Caco-2 (cell line): Measurements from ENCODE around the gene LCA5L. TPM values are rescaled to one million over a fixed set of nuclear protein-coding genes. Genes with fewer than 3 reads are reported as not detected.

Experiments used
- BruUV-seq: library from RNA; stranded (reverse); fragments of 400-500 nt; replicated peaks from 2 replicates; lab custom pipeline; 2021; lab: Mats Ljungman, UMichigan
- CTCF ChIA-PET: fragments of 300-600 bp; sonication (Branson Sonifier 250); formaldehyde crosslinking; loops from one replicate; lab custom pipeline; 2022; ENCODE audit warnings: antibody characterized with exemption; lab: Charles Lee
- POLR2A ChIA-PET: fragments of 300-600 bp; sonication (Branson Sonifier 250); formaldehyde crosslinking; loops from one replicate; lab custom pipeline; 2022; ENCODE audit warnings: antibody characterized with exemption; lab: Charles Lee
- DNase-seq, 2 experiments: peaks; one replicate each; pipeline versions ENCODE4 v3.0.0 to v3.0.0-alpha.2; 2020 to 2022
- H3K27me3 ChIP-seq: replicated peaks from 2 replicates; pipeline ENCODE4 v1.6.0; 2011; ENCODE audit warnings: low read length; ENCODE audit not compliant: control insufficient read depth, insufficient read depth
- H3K36me3 ChIP-seq: 2 replicates; pipeline ENCODE4 v1.5.1; 2011; ENCODE audit warnings: low read length; ENCODE audit not compliant: control insufficient read depth, insufficient read depth
- H3K4me1 ChIP-seq: fragments of 250-450 bp; sonication (Bioruptor Pico); 2 replicates; pipeline ENCODE4 v1.5.1; 2020; ENCODE audit warnings: mild to moderate bottlenecking
- H3K4me3 ChIP-seq: 2 replicates; pipeline ENCODE4 v1.5.1; 2011; ENCODE audit warnings: low read depth, mild to moderate bottlenecking, control low read depth, low read length
- H3K9me3 ChIP-seq: fragments of 250-450 bp; sonication (Bioruptor Pico); 2 replicates; pipeline ENCODE4 v1.5.1; 2020; ENCODE audit warnings: mild to moderate bottlenecking, moderate library complexity
- H3K27ac Mint-ChIP-seq: one replicate; pipeline ENCODE4 v1.8.0; 2022; ENCODE audit warnings: mixed read lengths; ENCODE audit not compliant: unreplicated experiment
- H3K27me3 Mint-ChIP-seq: one replicate; pipeline ENCODE4 v1.8.0; 2022; ENCODE audit warnings: mixed read lengths; ENCODE audit not compliant: insufficient read depth, unreplicated experiment
- H3K36me3 Mint-ChIP-seq: one replicate; pipeline ENCODE4 v1.8.0; 2022; ENCODE audit warnings: mild to moderate bottlenecking, mixed read lengths; ENCODE audit not compliant: insufficient read depth, unreplicated experiment
- H3K4me1 Mint-ChIP-seq: one replicate; pipeline ENCODE4 v1.8.0; 2022; ENCODE audit warnings: low read depth, mixed read lengths; ENCODE audit not compliant: unreplicated experiment
- H3K4me3 Mint-ChIP-seq: one replicate; pipeline ENCODE4 v1.8.0; 2022; ENCODE audit warnings: mild to moderate bottlenecking, moderate library complexity, mixed read lengths; ENCODE audit not compliant: unreplicated experiment
- H3K9me3 Mint-ChIP-seq: one replicate; pipeline ENCODE4 v1.8.0; 2022; ENCODE audit warnings: mixed read lengths; ENCODE audit not compliant: unreplicated experiment
- intact Hi-C: fragments of 100-400 bp; cut with micrococcal nuclease; formaldehyde crosslinking; loops from one replicate; pipeline ENCODE4 v1.10.0; 2022; ENCODE audit not compliant: unreplicated experiment
- total RNA-seq: library from RNA; stranded (reverse); gene quantifications from 2 replicates; pipeline ENCODE4 v1.2.3, GENCODE V29; 2022
- TF ChIP-seq, protein P1 (sequence below), 2 experiments: fragments of 200-600 bp in 1 of 2; IDR thresholded peaks; 1 replicate in 1 of 2; 2 replicates in 1 of 2; pipeline versions ENCODE4 v1.5.1 to v1.8.0; 2011 to 2022; ENCODE audit warnings: antibody characterized with exemption in 1 of 2, control low read depth in 1 of 2, inconsistent platforms in 1 of 2, low read depth in 1 of 2, low read length in 1 of 2, mild to moderate bottlenecking in 1 of 2, moderate library complexity in 1 of 2; ENCODE audit not compliant: insufficient read depth in 1 of 2, severe bottlenecking in 1 of 2, unreplicated experiment in 1 of 2

LCA5L gene
- total RNA-seq, 1 experiment from 2014 or later: 0.61 TPM

DNA sequence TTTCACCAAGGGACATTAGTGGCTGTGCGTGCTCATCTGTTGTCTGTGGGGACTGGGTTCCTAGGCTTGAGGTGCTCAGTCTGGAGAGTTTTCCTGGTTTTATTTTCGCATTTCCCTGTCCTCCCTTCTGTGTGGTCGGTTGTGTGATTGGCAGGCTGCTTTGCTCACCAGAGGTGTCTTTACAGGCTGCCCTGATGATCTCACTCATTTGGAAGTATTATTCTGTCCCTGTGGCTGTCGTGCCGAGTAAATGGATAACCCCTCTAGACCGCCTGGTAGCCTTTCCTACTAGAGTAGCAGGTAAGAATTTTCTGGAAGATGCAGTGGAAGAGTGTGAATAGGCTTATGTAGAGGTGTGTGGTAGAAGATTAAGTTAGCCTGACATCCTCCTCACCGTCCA, 52.6 kb downstream of the LCA5L start:
- intact Hi-C loops: no loop called here
- Histone ChIP-seq H3K4me3 (no peak overlapping the region), H3K4me1 (no peaks in the 10 kb centered on the region), H3K27me3 (no peaks in the 10 kb centered on the region), H3K36me3 (peaks cover 1% of the 10 kb centered on the region; the same call in 1 of the 2 replicates), H3K9me3 (no peaks in the 10 kb centered on the region)
- peaks cover 41% of the 10 kb centered on the region for H3K36me3 Mint-ChIP-seq
- DNase-seq: no peak
- H3K9me3 Mint-ChIP-seq: no peaks in the 10 kb centered on the region
- no peak overlapping the region for H3K4me3 Mint-ChIP-seq
- TF ChIP-seq, protein P1, sequence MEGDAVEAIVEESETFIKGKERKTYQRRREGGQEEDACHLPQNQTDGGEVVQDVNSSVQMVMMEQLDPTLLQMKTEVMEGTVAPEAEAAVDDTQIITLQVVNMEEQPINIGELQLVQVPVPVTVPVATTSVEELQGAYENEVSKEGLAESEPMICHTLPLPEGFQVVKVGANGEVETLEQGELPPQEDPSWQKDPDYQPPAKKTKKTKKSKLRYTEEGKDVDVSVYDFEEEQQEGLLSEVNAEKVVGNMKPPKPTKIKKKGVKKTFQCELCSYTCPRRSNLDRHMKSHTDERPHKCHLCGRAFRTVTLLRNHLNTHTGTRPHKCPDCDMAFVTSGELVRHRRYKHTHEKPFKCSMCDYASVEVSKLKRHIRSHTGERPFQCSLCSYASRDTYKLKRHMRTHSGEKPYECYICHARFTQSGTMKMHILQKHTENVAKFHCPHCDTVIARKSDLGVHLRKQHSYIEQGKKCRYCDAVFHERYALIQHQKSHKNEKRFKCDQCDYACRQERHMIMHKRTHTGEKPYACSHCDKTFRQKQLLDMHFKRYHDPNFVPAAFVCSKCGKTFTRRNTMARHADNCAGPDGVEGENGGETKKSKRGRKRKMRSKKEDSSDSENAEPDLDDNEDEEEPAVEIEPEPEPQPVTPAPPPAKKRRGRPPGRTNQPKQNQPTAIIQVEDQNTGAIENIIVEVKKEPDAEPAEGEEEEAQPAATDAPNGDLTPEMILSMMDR (IDR thresholded peaks at IDR 0.05; ENCODE audit: insufficient read depth in 1 of 2, low read depth in 1 of 2, low read length in 1 of 2, severe bottlenecking in 1 of 2, unreplicated experiment in 1 of 2): no peak
- no peak overlapping the region for H3K27ac Mint-ChIP-seq
- H3K27me3 Mint-ChIP-seq: no peaks in the 10 kb centered on the region
- CTCF ChIA-PET: no interaction called here
- BruUV-seq: no TSS peak
- POLR2A ChIA-PET: interaction anchor here (0.6 kb wide), 1 partner anchor 78 kb away, joined by 5 read pairs; no protein-coding TSS in a partner anchor
- H3K4me1 Mint-ChIP-seq: no peaks in the 10 kb centered on the region

DNA sequence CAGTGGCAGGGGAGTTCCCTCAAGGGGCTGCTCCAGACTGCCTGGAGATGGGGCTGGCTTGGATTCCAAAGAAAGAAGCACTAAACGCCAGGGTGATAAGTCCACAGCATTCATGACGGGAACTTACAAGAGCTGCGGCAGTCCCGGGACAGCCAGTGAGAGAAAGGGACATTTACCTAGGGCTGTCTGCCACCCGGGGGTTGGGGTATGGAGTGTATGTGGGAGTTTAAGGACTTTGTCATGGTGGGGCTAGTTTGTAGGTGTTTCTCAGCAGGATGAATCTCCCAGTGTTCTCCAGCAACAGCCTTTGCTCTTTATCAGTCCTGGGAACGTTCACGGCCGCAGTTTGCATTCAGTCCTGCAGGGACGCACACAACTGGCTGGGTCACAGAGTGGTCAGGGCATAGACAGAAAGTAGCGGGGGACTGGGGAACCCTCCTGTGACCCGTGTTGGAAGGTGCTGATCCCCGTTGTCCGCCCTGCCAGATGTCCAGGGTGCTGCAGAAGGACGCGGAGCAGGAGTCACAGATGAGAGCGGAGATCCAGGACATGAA, 55.3 kb downstream of the LCA5L start:
- no peak overlapping the region for H3K4me3 Mint-ChIP-seq
- H3K4me3 ChIP-seq: no peak overlapping the region
- intact Hi-C loops: no loop called here
- H3K9me3 Mint-ChIP-seq: no peaks in the 10 kb centered on the region
- CTCF ChIA-PET: interaction anchor here (2.5 kb wide), 1 partner anchor 17 kb away, joined by 7 read pairs; no protein-coding TSS in a partner anchor
- no peaks in the 10 kb centered on the region for H3K9me3 ChIP-seq
- TF ChIP-seq, protein P1 (IDR thresholded peaks at IDR 0.05; ENCODE audit: insufficient read depth in 1 of 2, low read depth in 1 of 2, low read length in 1 of 2, severe bottlenecking in 1 of 2, unreplicated experiment in 1 of 2): no peak
- H3K4me1 Mint-ChIP-seq: no peaks in the 10 kb centered on the region
- no peaks in the 10 kb centered on the region for H3K27me3 Mint-ChIP-seq
- no peaks in the 10 kb centered on the region for H3K36me3 ChIP-seq
- H3K36me3 Mint-ChIP-seq: peaks cover 36% of the 10 kb centered on the region
- peaks cover 4% of the 10 kb centered on the region; the same call in 1 of the 2 replicates for H3K4me1 ChIP-seq
- H3K27me3 ChIP-seq: no peaks in the 10 kb centered on the region
- POLR2A ChIA-PET: no interaction called here
- no TSS peak for BruUV-seq
- no peak for DNase-seq
- H3K27ac Mint-ChIP-seq: no peak overlapping the region

DNA sequence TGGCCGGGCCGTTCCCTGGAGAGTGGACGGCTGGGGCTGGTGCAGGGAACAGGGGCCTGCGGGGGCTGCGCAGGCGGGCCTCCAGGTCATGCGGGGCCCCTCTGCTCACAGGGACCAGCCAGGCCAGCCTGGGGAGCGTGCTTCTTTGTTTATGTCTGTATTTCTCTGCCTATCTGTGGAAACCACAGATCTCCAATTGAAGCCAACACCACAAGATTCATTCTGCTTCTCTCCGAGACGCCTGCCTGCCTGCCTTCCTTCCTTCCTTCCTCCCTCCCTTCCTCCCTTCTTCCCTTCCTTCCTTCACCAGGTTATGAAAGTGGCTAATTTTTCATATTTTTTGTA, 56.8 kb downstream of the LCA5L start:
- H3K4me3 Mint-ChIP-seq: peak overlapping the region; percentile 82
- Histone ChIP-seq H3K36me3 (no peaks in the 10 kb centered on the region), H3K4me1 (peaks cover 4% of the 10 kb centered on the region; the same call in 1 of the 2 replicates), H3K27me3 (no peaks in the 10 kb centered on the region), H3K9me3 (no peaks in the 10 kb centered on the region), H3K4me3 (no peak overlapping the region)
- ChIA-PET CTCF (interaction anchor here (2.5 kb wide), 1 partner anchor 15 kb away, joined by 7 read pairs; no protein-coding TSS in a partner anchor), POLR2A (no interaction called here)
- BruUV-seq: no TSS peak
- H3K27ac Mint-ChIP-seq: peak overlapping the region; percentile 69
- no peak for DNase-seq
- TF ChIP-seq, protein P1 (IDR thresholded peaks at IDR 0.05; ENCODE audit: insufficient read depth in 1 of 2, low read depth in 1 of 2, low read length in 1 of 2, severe bottlenecking in 1 of 2, unreplicated experiment in 1 of 2): no peak
- no peaks in the 10 kb centered on the region for H3K9me3 Mint-ChIP-seq
- H3K27me3 Mint-ChIP-seq: no peaks in the 10 kb centered on the region
- intact Hi-C loops: loop anchor here (1.0 to 5.0 kb wide), 5 partner anchors 15 to 206 kb away; partner anchors contain the start of genes BRWD1, HMGN1 and PSMG1
- no peaks in the 10 kb centered on the region for H3K4me1 Mint-ChIP-seq
- peaks cover 36% of the 10 kb centered on the region for H3K36me3 Mint-ChIP-seq
